ENCODE measurements around the gene ARRDC1.
"Not testable (repeated sequence)": the region's sequence is repeated elsewhere in the genome, so short reads cannot be mapped to it uniquely, and the experiment has no call there.

The ARRDC1 gene

DNA sequence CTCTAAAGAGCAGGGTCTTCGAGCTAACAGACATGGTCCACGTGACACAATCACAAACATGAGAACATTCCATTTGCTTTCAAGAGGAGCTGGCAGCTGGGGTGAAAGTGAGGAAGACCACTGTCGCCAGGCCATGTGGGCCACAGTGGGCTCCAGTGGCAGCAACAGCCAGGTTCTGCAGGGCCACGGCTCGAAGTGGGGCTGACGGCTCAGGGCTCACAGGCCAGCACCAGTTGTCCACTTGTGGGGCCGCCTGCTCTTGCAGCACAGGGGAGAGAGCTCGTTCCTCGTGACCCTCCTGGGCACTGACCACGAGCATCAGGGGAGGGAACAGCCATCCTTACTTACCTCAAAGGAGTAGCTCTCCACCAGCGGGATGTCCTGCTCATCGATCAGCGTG, 17.2 kb upstream of the ARRDC1 start:
- peak overlapping the region; percentile 91 for H3K27ac ChIP-seq
- no peak for TF ChIP-seq CTCF (conservative IDR thresholded peaks at IDR 0.05)

DNA sequence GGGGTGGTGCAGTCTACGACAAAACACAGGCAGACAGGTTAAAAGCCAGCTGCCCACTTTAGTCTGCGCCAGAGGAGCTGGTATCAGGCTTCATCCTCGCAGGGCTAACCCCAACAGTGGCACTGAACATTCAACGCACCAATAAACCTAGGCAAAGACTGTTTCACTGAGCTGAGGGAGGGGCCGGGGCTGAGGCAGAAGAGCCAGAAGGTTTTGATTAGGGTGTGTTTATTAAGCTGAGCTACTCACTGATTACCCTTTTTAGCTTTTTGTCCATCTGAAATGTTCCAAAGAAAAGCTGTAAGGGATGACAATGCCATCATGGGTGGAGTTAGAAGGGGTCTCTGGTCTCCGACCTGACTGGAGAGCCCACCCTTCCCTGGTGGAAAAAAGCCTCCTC, 16.6 kb upstream of the ARRDC1 start:
- peak overlapping the region; percentile 91 for H3K27ac ChIP-seq
- TF ChIP-seq CTCF (conservative IDR thresholded peaks at IDR 0.05) = no peak

DNA sequence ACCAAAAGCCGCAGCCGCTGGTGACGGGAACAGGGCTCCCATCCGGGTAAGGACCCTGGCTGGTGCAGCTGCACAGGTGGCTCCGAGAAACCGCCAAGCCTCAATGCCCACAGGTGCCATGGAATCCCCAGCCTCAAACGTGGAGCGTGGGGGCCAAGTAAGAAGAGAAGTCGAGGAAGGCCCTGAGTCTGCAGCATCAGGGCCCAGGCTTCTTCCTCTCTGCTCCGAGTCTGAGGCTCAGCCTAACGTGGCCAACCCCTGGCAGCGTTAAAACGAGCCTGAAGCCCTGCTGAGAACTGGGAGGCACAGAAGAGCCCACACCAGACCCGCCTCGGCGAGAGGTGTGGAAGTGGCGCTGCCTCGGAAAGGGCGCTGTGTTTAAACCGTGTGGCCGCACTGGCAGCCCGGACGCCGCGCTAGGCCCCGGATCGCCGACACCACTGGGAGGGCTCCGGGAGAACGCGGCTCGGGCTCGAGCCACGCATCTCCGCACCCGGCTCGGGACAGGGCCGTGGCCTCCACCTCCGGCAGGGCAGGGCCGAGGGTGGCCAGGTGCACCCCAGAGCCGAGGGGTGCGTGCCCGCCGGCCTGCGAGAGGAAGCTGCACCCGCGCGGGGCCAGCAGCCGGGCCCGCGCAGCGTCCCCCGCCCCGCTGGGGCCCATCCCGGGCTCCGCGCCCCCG, 15.9 kb upstream of the ARRDC1 start:
- no peak for TF ChIP-seq CTCF (conservative IDR thresholded peaks at IDR 0.05)
- H3K27ac ChIP-seq = peak overlapping the region; percentile 91

- peak overlapping the region; percentile 91 for H3K27ac ChIP-seq
- no peak for TF ChIP-seq CTCF (conservative IDR thresholded peaks at IDR 0.05)
Measured at GRCh38 chr9:137590123-137590468, 15.4 kb upstream of the ARRDC1 start.

GRCh38 chr9:137590469-137591383, 14.8 kb upstream of the ARRDC1 start, which contains the start of gene ZMYND19:
TSS of gene ZMYND19 (minus strand) at chr9:137590512. CDS start at chr9:137590263, 249 bp downstream.
- peak; percentile 35 for TF ChIP-seq CTCF (conservative IDR thresholded peaks at IDR 0.05)
- H3K27ac ChIP-seq = peak within 1 kb of the TSS; percentile 91

GRCh38 chr9:137592767-137593166, 12.7 kb upstream of the ARRDC1 start:
- no peak for TF ChIP-seq CTCF (conservative IDR thresholded peaks at IDR 0.05)
- H3K27ac ChIP-seq = peak overlapping the region; percentile 91

DNA sequence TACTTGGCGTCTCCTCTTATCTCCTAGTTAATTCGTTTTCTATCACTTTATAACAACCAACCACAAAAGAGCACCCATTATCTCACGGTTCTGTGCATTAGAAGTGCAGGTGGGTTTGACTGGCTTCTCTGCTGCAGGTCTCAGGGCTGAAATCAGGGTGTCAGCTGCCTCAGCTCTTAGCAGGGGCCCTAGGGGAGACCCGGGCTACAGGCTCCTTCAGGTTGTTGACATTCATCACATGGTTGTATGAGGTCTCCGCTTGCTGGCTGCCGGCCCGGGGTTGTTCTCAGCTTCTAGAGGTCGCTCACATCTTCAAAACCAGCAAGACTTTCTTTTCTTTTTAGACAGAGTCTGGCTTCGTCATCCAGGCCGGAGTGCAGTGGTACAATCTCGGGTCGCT, 12.3 kb upstream of the ARRDC1 start:
- H3K27ac ChIP-seq = peak overlapping the region; percentile 91
- TF ChIP-seq CTCF (conservative IDR thresholded peaks at IDR 0.05) = no peak

GRCh38 chr9:137596577-137596976, 8.9 kb upstream of the ARRDC1 start:
- not testable (repeated sequence) for H3K27ac ChIP-seq

Measured in VCaP (cell line).